ENCODE measurements around the gene CNKSR1.

The CNKSR1 gene

DNA sequence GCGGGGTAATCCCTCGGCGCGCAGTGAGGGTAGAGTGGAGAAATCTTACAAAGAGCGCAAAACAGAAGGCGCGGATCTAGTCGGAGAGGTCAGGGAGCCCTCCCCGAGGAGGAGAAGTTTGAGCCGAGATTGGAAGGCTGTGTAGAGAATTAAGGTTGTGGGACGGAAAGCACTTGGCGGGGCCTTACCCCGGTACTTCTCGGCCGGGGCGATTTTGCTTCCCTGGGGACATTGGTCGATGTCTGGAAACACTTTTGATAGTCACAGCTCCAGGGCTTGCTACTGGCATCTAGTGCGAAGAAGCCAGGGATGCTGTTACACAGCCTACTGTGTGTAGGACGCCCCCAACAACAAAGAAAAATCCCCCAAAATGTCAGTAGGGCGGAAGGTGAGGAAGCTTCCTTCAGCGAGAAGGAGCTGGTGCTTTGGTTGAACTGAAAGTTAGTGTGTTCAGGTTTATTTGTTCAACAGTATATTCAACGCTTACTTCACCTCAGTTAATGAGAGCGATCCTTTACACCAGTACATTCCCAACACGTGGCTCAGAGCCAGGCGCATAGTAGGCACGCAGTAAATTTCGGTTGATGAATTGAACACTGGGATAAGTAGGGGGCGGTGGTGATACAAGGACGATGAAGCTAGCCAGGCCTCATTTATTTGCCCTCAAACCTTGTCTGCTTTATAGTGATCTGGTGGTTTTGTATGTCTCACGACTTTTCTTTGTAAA is 57.5 kb downstream of the CNKSR1 start:
- DNase-seq, result no peak

DNA sequence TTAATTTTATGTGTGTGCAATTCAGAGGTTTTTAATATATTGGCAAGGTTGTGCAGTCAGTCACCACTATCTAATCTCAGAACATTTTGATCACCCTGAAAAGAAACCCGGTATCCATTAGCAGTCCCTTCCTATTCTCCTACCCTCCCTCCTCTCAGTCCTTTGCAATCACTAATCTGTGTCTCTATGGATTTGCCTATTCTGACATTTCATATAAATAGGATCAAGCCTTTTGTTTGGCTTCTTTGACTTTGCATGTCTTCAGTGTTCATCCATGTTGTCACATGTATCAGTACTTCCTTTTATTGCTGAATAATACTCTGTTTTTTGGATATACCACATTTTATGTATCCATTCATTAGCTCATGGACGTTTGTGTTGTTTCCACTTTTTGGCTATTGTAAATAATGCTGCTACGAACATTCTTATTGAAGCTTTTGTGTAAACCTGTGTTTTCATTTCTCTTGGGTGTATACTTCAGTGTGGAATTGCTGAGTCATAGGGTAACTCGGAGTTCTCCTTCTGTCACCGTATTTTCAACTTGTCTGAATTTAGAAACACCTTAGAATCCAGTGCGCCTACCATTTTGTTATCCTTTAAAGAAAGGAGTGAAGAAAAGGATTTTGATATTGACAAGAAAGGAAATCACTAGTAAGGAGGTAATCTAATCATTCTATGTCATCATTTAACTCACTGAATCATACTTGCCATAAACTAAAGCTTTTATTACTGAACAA is 60.1 kb downstream of the CNKSR1 start:
- DNase-seq, result no peak

Measured in NK-92 treated with Interleukin-12 subunit alpha and Interleukin-12 subunit beta, amount 100 ng/mL, for 24 hours (cell line).